ENCODE measurements around the gene MIDN.
A peak's percentile ranks its signal among the peaks of the same experiment; 100 is the strongest.

Gene MIDN

DNA sequence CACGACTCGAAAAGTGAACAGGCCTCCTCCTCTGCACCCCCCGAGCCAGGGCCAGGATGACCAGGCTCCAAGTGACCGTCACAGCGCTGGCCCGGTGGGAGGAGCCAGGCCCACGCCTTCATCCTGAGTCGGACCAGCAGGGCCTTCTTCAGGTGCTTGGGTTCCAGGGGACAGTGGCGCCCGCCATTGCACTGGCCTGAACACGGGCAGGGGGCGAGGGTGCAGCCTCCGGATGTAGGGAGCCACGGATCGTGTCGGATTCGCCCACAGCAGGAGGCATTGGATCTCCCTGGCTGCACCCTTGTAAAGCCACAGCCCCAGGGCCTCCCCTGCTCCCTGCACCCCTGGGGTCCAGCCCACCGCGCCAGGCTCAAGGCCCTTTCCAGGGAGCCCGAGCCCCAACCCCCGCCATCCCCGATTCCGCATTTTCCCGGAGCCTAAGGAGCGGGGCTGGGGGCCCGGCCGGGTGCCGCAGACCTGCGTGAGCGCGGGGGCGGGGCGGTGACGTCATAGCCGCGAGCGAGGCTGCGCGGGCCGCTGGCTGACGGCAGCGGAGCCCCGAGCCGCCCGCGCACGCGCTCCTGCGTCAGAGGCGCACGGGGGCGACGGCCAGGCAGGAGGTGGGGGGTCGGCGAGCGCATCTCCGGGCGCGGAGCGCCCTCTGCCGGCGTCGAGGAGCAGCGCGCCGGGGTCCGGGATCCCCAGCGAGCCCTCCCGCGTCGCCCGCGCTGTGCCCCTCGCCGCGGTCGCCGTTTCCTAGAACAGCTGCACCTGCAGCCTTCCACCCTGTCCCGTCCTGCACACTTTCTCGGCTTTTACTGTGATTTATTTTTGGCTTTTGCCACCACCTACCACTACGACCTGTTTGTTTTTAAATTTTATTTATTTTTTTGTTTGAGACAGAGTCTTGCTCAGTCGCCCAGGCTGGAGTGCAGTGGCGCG lies 8.3 kb upstream of the MIDN start (continued):
- no peak for TF ChIP-seq ZNF645 (tag by site-specific recombination; IDR thresholded peaks at IDR 0.05)
- TF ChIP-seq ZEB2 (tag by site-specific recombination; IDR thresholded peaks at IDR 0.05): peak; percentile 81
- no peak for TF ChIP-seq ZNF223 (tag by site-specific recombination; IDR thresholded peaks at IDR 0.05)
- peak; percentile 63 for TF ChIP-seq ZFHX2 (tag by site-specific recombination; conservative IDR thresholded peaks at IDR 0.05)
- TF ChIP-seq ZNF423 (tag by site-specific recombination; IDR thresholded peaks at IDR 0.05): peak; percentile 69
- no peak for TF ChIP-seq ZNF138 (tag by site-specific recombination; IDR thresholded peaks at IDR 0.05; ENCODE audit: borderline replicate concordance)
- TF ChIP-seq ZFP3 (tag by site-specific recombination; IDR thresholded peaks at IDR 0.05; ENCODE audit: low read depth): no peak
- TF ChIP-seq ZBTB48 (tag by site-specific recombination; IDR thresholded peaks at IDR 0.05): peak; percentile 67; the same call in 1 of the 2 replicates
- no peak for TF ChIP-seq ZNF768 (tag by site-specific recombination; IDR thresholded peaks at IDR 0.05)
- no peak for TF ChIP-seq ZNF114 (tag by site-specific recombination; IDR thresholded peaks at IDR 0.05)
- TF ChIP-seq ZNF280D (tag by site-specific recombination; IDR thresholded peaks at IDR 0.05): no peak
- TF ChIP-seq ZBTB21 (tag by site-specific recombination; IDR thresholded peaks at IDR 0.05): peak; percentile 91
- no peak for TF ChIP-seq ZNF155 (tag by site-specific recombination; IDR thresholded peaks at IDR 0.05)
- TF ChIP-seq MEIS1 (CRISPR knock-in tag; IDR thresholded peaks at IDR 0.05; ENCODE audit: borderline replicate concordance): no peak
- TF ChIP-seq ZNF335 (tag by site-specific recombination; conservative IDR thresholded peaks at IDR 0.05): peak; percentile 75
- peak; percentile 88 for TF ChIP-seq ZBTB8A (tag by site-specific recombination; IDR thresholded peaks at IDR 0.05)
- no peak for TF ChIP-seq ZBTB49 (tag by site-specific recombination; IDR thresholded peaks at IDR 0.05; ENCODE audit: low read depth)
- peak; percentile 19; the same call in 1 of the 2 replicates for TF ChIP-seq ZNF184 (tag by site-specific recombination; IDR thresholded peaks at IDR 0.05)
- TF ChIP-seq SP7 (tag by site-specific recombination; IDR thresholded peaks at IDR 0.05): 0 out of 2 replicates have a peak, but pooled peaks have one; percentile 4
- 0 out of 2 replicates have a peak, but pooled peaks have one; percentile 17 for TF ChIP-seq ZNF121 (tag by site-specific recombination; IDR thresholded peaks at IDR 0.05)
- peak; percentile 34; the same call in 1 of the 2 replicates for TF ChIP-seq ZNF610 (tag by site-specific recombination; IDR thresholded peaks at IDR 0.05; ENCODE audit: borderline replicate concordance)
- TF ChIP-seq ZNF677 (tag by site-specific recombination; IDR thresholded peaks at IDR 0.05): no peak
- TF ChIP-seq, protein P1, sequence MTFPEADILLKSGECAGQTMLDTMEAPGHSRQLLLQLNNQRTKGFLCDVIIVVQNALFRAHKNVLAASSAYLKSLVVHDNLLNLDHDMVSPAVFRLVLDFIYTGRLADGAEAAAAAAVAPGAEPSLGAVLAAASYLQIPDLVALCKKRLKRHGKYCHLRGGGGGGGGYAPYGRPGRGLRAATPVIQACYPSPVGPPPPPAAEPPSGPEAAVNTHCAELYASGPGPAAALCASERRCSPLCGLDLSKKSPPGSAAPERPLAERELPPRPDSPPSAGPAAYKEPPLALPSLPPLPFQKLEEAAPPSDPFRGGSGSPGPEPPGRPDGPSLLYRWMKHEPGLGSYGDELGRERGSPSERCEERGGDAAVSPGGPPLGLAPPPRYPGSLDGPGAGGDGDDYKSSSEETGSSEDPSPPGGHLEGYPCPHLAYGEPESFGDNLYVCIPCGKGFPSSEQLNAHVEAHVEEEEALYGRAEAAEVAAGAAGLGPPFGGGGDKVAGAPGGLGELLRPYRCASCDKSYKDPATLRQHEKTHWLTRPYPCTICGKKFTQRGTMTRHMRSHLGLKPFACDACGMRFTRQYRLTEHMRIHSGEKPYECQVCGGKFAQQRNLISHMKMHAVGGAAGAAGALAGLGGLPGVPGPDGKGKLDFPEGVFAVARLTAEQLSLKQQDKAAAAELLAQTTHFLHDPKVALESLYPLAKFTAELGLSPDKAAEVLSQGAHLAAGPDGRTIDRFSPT (tag by site-specific recombination; IDR thresholded peaks at IDR 0.05): peak; percentile 74
- no peak for TF ChIP-seq ZNF585B (tag by site-specific recombination; IDR thresholded peaks at IDR 0.05)
- TF ChIP-seq FEZF1 (tag by site-specific recombination; IDR thresholded peaks at IDR 0.05): no peak
- TF ChIP-seq ZNF146 (tag by site-specific recombination; IDR thresholded peaks at IDR 0.05): no peak
- no peak for TF ChIP-seq GLI4 (tag by site-specific recombination; IDR thresholded peaks at IDR 0.05)
- TF ChIP-seq BCL11A (tag by site-specific recombination; IDR thresholded peaks at IDR 0.05; ENCODE audit: low read depth): peak; percentile 47; the same call in 1 of the 2 replicates
- TF ChIP-seq ZNF24 (tag by site-specific recombination; IDR thresholded peaks at IDR 0.05): 0 out of 2 replicates have a peak, but pooled peaks have one; percentile 39
- peak; percentile 46 for TF ChIP-seq KLF9 (tag by site-specific recombination; IDR thresholded peaks at IDR 0.05; ENCODE audit: low read depth)
- TF ChIP-seq ZNF175 (tag by site-specific recombination; IDR thresholded peaks at IDR 0.05): no peak
- no peak for TF ChIP-seq KLF16 (tag by site-specific recombination; IDR thresholded peaks at IDR 0.05)
